MV-4-11 (cell line): Measurements from ENCODE around the gene SLCO4A1.

Experiments
- DNase-seq: peaks from one replicate; lab custom pipeline; 2025; lab: John Stamatoyannopoulos, UW

SLCO4A1 gene

DNA sequence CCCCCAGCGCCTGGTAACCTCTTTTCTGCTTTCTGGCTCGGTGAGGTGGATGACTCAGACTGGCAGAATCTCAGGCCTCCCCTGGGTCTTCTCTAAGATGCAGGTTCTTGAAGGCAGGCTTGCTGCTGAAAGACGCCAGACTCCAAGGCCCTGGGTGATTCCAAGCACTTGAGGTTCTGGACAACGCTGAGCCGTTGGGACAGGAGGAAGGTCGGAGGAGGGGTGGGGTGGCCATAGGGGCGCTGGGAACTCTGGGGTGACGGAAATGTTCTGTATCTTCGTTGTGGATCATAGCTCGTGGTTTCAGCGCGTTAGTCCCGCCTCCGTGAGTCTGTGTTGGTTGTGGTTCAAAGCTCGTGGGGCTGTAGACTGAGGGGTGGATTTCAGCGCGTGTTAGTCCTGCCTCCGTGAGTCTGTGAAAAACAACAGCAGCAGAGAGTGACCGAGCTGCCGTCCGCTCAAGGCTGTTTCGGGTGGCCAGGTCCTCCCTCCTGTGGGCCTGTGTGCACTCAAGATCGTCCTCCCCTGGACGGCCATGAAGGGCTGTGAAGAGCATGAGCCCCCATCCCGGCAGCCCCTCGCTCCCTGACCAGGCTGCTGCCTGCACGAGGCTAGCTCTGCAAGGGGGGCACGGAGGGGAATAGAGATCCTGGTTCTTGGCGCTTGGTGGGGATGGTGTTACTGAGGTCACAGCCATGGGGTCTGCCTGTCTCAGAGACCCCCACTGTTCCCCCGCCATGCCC, 74.1 kb downstream of the SLCO4A1 start:
- DNase-seq, result peak; percentile 59

DNA sequence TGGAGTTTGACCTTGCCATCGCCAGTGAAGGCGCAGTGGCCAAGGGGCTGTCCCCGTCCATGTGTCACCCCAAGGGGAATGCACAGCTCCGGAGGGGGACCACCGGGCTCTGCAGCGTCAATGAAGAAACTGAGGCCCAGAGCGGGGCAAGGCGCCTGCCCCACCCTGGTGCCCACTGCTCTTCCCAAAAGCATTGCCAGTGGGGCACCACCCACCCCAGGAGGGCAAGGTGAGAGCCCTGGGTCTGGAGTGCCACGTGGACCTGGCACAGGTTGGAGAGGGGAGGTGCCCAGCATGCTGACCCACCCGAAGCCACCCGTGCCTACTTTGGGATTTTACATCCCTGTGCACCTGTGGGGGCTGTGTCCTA, 74.6 kb downstream of the SLCO4A1 start:
- DNase-seq, result no peak

DNA sequence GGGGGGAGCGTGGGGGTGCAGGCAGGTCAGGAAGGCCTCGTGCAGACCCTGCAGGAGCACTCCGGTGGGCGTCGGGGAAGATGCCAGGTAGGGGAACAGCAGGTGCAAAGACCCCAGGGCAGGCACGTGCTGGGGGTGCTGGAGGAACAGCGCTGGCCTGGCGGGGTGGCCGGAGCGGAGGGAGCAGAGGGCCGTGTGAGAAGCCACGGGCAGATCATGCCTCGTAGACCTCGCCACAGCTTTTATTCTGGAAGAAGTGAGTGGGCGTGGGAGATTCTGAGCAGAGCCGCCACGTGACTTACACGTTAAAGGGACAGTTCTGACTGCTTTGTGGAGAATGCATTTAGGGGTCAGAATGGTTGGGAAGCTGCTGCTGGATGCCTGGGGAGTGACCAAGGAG, 75.6 kb downstream of the SLCO4A1 start:
- no peak for DNase-seq

DNA sequence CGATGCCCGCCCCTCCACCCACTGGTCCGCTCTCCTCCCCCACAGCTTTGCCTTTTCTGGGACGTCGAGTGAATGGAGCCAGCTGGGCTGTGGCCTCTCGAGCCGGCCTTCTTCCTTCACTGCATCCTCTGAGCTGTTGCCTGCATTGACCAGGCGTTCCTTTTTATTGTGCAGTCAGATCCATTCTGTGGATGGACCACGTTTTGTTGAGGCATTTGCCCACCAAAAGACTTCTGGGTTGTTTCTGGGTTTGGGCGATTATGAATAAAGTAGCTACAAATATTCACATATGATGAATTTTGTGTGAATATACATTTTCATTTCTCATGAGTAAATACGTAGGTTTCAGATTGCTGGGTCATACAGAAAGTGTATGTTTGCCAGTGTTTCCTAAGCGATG, 76.2 kb downstream of the SLCO4A1 start:
- no peak for DNase-seq

DNA sequence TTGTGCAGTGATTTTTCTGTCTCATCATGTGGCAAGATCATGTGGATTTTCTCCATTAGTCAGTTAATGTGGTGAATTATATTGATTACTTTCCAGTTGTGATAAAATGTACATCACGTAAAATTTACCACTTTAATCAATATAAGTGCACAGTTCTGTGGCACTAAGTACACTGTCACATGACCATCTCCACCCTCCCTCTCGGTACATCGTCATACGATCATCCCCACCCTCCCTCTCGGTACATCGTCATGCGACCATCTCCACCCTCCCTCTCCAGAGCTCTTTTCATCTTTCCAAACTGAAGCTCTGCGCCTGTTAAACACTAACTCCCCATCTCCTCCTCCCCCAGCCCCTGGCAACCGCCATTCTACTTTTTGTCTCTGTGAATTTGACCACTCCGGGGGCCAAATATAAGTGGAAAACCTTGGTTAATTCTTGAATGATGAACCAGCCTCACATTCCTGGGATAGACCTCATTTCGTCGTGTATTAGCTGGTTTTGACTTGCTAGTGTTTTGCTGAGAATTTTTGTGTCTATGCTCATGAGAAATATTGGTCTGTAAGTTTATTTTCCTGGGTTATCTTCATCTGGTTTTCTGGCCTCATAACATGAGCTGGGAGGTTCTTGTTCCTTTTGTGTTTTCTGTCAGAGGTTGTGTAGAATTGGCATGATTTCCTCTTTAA, 77.1 kb downstream of the SLCO4A1 start:
- no peak for DNase-seq
